Panc1 (cell line): ENCODE measurements around the gene LOC101059915.

Experiments
- ATAC-seq: fragments of 200-7000 bp; cut with Tn5 transposase; 2 replicates; pipeline ENCODE4 v1.9.1; 2020; ENCODE audit warnings: mild to moderate bottlenecking, moderate library complexity
- BruUV-seq: library from RNA; stranded (reverse); fragments of 400-500 nt; replicated peaks from 2 replicates; lab custom pipeline; 2021; lab: Mats Ljungman, UMichigan
- CTCF ChIA-PET: fragments of 300-600 bp; sonication (Branson Sonifier 250); formaldehyde crosslinking; loops from one replicate; lab custom pipeline; 2022; ENCODE audit warnings: antibody characterized with exemption; lab: Charles Lee
- POLR2A ChIA-PET: fragments of 300-600 bp; sonication (Branson Sonifier 250); formaldehyde crosslinking; loops from one replicate; lab custom pipeline; 2022; ENCODE audit warnings: antibody characterized with exemption; lab: Charles Lee
- DNase-seq: peaks from one replicate; pipeline ENCODE4 v3.0.0-alpha.2; 2010; ENCODE audit warnings: low read depth, low spot score
- H3K27ac ChIP-seq: 2 replicates; pipeline ENCODE4 v1.5.1; 2011; ENCODE audit warnings: mild to moderate bottlenecking, low read length, inconsistent platforms
- H3K27me3 ChIP-seq: fragments of 200-500 bp; sonication (Bioruptor generic); 2 replicates; pipeline ENCODE4 v1.6.0; 2014; ENCODE audit warnings: low read length, inconsistent platforms; ENCODE audit not compliant: control insufficient read depth, insufficient read depth
- H3K36me3 ChIP-seq: fragments of 200-500 bp; sonication (Bioruptor generic); 2 replicates; pipeline ENCODE4 v1.5.1; 2014; ENCODE audit warnings: inconsistent platforms, mild to moderate bottlenecking, low read length, moderate library complexity; ENCODE audit not compliant: control insufficient read depth, insufficient read depth
- H3K4me1 ChIP-seq: 2 replicates; pipeline ENCODE4 v1.5.1; 2011; ENCODE audit warnings: inconsistent platforms, mild to moderate bottlenecking, low read length, moderate library complexity; ENCODE audit not compliant: control insufficient read depth, insufficient read depth
- H3K4me3 ChIP-seq, 2 experiments: 2 replicates each; pipeline ENCODE4 v1.5.1; 2011 to 2012; ENCODE audit warnings: low read depth in 2 of 2, low read length in 2 of 2, mild to moderate bottlenecking in 2 of 2, inconsistent platforms in 1 of 2, moderate library complexity in 1 of 2
- H3K9me3 ChIP-seq: fragments of 200-500 bp; sonication (Bioruptor generic); 2 replicates; pipeline ENCODE4 v1.5.1; 2014; ENCODE audit warnings: low read depth, mild to moderate bottlenecking, inconsistent platforms, low read length, moderate library complexity; ENCODE audit not compliant: control insufficient read depth, insufficient read depth
- CTCF ChIP-seq: fragments of 450-650 bp; IDR thresholded peaks from 2 replicates; pipeline ENCODE4 v1.5.1; 2017; ENCODE audit warnings: mild to moderate bottlenecking
- REST ChIP-seq, 2 experiments: IDR thresholded peaks; 2 replicates each; pipeline ENCODE4 v1.6.1; 2011 to 2012; ENCODE audit warnings: low read depth in 2 of 2, control low read depth in 1 of 2, low read length in 1 of 2, mild to moderate bottlenecking in 1 of 2, moderate library complexity in 1 of 2; ENCODE audit not compliant: insufficient read depth in 1 of 2
- SIN3A ChIP-seq: IDR thresholded peaks from 2 replicates; pipeline ENCODE4 v1.6.1; 2012; ENCODE audit warnings: low read depth, mild to moderate bottlenecking, low read length, moderate library complexity, borderline replicate concordance; ENCODE audit not compliant: insufficient read depth
- TCF7L2 ChIP-seq: IDR thresholded peaks from 2 replicates; pipeline ENCODE4 v1.6.1; 2011; ENCODE audit warnings: mild to moderate bottlenecking, low read depth, low read length, inconsistent platforms
- in situ Hi-C: cut with HindIII; loops from 2 replicates; pipeline ENCODE4 v1.10.0; 2016; ENCODE audit warnings: low sequenced_read_pairs, low pct_unique_long_range_greater_than_20kb
- intact Hi-C: fragments of 100-400 bp; cut with micrococcal nuclease; formaldehyde crosslinking; loops from one replicate; pipeline ENCODE4 v1.10.0; 2022; ENCODE audit not compliant: unreplicated experiment

The LOC101059915 gene

GRCh38 chrX:71618303-71618721 is 49.0 kb upstream of the LOC101059915 start, which contains the start of gene CXCR3:
Gene CXCR3, minus strand, starts transcription at chrX:71618511. Its CDS starts 62 bp downstream, at chrX:71618449.
- CTCF ChIA-PET, result interaction anchor here (1.0 kb wide), 1 partner anchor 34 kb away, joined by 3 read pairs; no protein-coding TSS in a partner anchor
- ATAC-seq (no peak), DNase-seq (no peak)
- Histone ChIP-seq H3K4me3 (no peak within 1 kb of the TSS), H3K4me1 (no peaks in the 10 kb centered on the region; the same call in 1 of the 2 replicates), H3K27ac (no peak within 1 kb of the TSS), H3K9me3 (no peaks in the 10 kb centered on the region), H3K27me3 (no peaks in the 10 kb centered on the region), H3K36me3 (no peaks in the 10 kb centered on the region)
- BruUV-seq, result no TSS peak
- TF ChIP-seq TCF7L2, result no peak
- in situ Hi-C loops (no loop called here), intact Hi-C loops (no loop called here)
- POLR2A ChIA-PET, result no interaction called here

GRCh38 chrX:71618787-71619186 is 48.6 kb upstream of the LOC101059915 start:
- TF ChIP-seq SIN3A, result no peak
- in situ Hi-C loops, result no loop called here
- ChIA-PET CTCF (no interaction called here), POLR2A (no interaction called here)
- Histone ChIP-seq H3K9me3 (no peaks in the 10 kb centered on the region), H3K27ac (no peak overlapping the region), H3K27me3 (no peaks in the 10 kb centered on the region), H3K4me1 (no peaks in the 10 kb centered on the region; the same call in 1 of the 2 replicates), H3K4me3 (no peak overlapping the region), H3K36me3 (no peaks in the 10 kb centered on the region)
- BruUV-seq, result no TSS peak
- ATAC-seq (no peak), DNase-seq (no peak)
- intact Hi-C loops, result no loop called here

GRCh38 chrX:71619193-71619592 is 48.2 kb upstream of the LOC101059915 start:
- Histone ChIP-seq H3K9me3 (no peaks in the 10 kb centered on the region), H3K27me3 (no peaks in the 10 kb centered on the region), H3K27ac (no peak overlapping the region), H3K4me3 (no peak overlapping the region), H3K36me3 (no peaks in the 10 kb centered on the region), H3K4me1 (no peaks in the 10 kb centered on the region; the same call in 1 of the 2 replicates)
- intact Hi-C loops (no loop called here), in situ Hi-C loops (no loop called here)
- no TSS peak for BruUV-seq
- ChIA-PET POLR2A (no interaction called here), CTCF (no interaction called here)
- TF ChIP-seq TCF7L2 (no peak), REST (IDR thresholded peaks at IDR 0.05; ENCODE audit: insufficient read depth in 1 of 2, low read depth in 2 of 2, low read length in 1 of 2) (no peak), CTCF (no peak)
- DNase-seq (no peak), ATAC-seq (no peak)
